GM21526 (cell line): ENCODE data around the gene TMEM51.

Experiments
- ATAC-seq: cut with Tn5 transposase; IDR thresholded peaks from one replicate; pipeline ENCODE4 v1.9.1; 2021; ENCODE audit warnings: moderate library complexity; ENCODE audit not compliant: unreplicated experiment, low FRiP score

The TMEM51 gene

GRCh38 chr1:15191267-15191666 lies 37.7 kb downstream of the TMEM51 start:
- no peak for ATAC-seq

DNA sequence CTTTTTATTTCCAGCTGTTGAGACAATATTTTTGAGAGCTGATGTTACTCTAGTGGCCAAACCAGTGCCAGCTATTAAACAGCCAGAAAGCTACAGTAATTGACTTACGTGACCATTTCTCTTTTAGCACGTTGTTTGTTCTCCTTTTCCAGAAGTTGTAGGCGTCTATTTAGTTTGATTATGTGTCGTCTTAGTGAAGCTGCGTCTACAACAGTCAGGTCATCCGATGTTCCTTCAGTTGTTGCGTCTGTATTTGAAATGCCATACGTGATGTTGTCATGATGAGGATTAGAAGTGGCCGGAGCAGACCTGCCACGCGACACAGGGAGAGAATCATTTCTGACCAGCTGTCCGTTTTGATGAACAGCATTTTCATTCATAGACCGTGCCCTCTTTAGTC lies 38.2 kb downstream of the TMEM51 start:
- no peak for ATAC-seq

DNA sequence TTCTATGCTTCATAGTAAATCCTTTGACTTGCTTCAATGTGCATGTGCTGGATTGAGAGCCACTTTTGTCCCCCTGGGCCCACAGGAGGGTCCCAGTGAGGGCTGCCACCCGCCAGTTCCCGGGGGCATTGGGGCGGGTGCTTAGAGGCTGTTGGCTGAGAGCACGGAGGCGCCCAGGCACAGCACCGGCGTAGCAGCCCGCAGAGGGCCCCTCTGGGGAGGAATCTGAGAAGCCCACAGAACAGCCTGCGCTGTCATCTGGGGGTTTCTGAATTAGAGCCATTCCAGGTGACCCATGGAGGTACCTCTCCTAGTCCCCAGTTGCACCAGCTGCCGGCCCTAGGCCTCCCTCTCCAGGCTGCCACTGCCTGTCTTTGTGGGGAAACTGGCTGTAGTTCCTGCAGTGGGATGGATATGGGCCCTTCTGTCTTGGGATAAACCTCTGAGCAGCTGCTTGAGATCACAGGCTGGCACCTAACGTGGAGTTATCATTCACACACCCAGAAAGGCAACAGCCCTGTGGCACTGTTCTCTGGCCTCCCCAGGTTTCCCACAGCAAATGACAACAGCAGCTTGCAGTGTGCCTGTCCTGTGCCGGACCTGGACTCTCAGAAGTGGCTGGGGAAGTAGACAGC lies 39.5 kb downstream of the TMEM51 start:
- no peak for ATAC-seq

DNA sequence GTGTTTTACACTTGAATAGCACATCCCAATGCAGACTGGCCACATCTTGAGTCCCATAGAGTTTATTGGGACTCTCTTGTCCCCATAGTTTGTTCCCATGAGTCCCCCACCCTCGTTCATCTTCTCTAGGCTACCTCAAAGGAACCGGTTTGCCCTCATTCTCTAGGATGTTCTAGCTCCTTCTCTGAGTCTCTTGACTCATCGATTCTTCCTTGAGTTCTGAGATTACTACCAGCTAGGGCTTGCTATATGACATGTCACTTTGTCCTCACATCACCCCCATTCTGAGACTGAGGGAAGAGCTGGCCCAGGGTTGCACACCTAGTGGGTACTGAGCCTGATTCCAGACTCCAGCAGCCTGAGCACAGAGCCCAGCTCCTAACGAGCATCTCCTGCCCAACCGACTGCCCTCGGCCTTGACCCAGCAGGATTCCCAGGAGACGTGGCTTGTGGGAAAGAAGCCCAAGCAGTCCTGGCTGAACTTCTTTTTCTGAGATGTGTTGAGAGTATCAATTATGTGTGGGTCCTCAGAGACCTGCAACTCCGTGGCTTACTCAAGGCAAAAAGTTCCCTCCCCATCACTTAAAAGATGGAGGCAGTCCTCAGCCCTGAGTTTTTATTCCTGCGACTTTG lies 42.0 kb downstream of the TMEM51 start:
- no peak for ATAC-seq

DNA sequence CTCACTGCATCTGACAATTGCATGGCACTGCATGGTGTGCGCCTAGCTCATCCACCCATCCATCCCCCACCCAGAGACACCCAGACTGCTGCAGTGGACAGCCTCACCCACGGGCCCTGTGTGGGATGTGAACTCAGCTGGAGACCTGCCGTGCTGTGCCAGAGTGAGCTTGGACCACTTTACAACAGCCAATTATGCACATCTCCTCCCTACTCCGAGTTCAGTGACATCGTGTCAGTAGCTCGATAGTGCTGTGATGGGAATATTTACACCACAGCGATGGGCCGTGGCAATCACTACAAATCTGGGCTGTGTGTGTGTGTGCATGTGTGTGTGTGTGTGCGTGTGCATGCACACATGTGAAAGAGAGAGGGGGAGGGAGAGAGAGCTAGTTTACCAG lies 42.5 kb downstream of the TMEM51 start:
- ATAC-seq = no peak

- no peak for ATAC-seq
Observed at GRCh38 chr1:15196807-15197530, 43.4 kb downstream of the TMEM51 start.

DNA sequence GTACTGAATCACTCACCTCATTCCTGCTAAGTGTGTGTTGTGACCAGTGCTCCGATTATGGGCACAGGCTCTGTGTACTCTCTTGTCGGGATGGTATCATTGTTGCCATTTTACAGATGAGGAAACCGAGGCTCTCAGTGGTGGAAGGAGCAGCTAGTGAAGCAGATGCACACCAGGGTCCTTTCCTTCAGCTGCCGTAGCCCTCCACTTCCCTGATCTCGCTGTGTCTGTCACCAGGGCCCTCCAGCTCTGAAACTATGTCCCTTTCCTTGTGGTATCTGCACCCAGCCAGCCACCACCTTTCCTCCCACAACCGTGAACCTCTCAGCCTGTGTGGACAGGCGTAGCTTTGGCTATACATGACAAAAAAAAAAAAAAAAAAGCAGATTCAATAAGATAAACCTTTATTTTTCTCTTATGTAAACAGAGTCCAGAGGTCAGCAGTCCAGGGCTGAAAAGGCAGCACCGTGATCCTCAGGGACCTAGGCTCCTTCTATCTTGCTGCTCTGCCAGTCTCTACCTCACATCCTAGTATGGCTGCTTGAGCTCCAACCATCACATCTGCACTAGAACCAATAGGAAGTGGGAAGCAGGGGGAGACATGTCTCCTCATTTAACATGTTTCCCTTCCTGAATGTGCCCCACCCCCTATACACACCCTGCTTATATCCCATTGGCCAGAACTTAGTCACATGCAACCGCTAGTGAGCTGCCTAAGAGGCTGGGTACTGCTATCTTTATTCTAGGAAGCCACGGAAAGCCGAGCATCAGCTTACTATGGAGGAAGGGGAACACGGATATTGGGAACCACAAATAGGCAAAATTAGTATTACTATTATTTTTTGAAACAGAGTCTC lies 44.3 kb downstream of the TMEM51 start:
- ATAC-seq = no peak

- no peak for ATAC-seq
Observed at GRCh38 chr1:15198684-15199083, 45.1 kb downstream of the TMEM51 start.

DNA sequence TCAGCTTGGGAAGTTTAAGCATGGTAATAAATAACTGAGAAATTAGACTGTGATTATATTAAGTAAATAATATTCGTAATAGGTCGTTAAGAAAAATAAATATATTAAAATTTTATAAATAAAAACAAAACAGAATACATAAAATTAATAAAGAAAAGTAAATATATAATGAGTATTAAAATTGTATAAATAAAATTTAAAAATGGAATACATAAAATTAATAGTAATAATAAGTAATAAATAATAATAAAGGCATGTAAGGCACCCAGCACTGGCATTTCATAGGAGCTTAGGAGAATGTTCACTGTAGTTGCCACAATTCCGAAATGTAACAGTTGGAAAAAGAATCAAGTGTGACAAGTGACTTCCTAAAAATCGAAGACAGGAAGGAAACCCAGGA lies 47.7 kb downstream of the TMEM51 start:
- ATAC-seq = no peak

GRCh38 chr1:15201849-15202551 lies 48.5 kb downstream of the TMEM51 start:
- no peak for ATAC-seq

GRCh38 chr1:15204931-15205330 lies 51.4 kb downstream of the TMEM51 start:
- no peak for ATAC-seq

- ATAC-seq = no peak
Observed at GRCh38 chr1:15205586-15206346, 52.2 kb downstream of the TMEM51 start.

- ATAC-seq = no peak
Observed at GRCh38 chr1:15206418-15207030, 53.0 kb downstream of the TMEM51 start.

DNA sequence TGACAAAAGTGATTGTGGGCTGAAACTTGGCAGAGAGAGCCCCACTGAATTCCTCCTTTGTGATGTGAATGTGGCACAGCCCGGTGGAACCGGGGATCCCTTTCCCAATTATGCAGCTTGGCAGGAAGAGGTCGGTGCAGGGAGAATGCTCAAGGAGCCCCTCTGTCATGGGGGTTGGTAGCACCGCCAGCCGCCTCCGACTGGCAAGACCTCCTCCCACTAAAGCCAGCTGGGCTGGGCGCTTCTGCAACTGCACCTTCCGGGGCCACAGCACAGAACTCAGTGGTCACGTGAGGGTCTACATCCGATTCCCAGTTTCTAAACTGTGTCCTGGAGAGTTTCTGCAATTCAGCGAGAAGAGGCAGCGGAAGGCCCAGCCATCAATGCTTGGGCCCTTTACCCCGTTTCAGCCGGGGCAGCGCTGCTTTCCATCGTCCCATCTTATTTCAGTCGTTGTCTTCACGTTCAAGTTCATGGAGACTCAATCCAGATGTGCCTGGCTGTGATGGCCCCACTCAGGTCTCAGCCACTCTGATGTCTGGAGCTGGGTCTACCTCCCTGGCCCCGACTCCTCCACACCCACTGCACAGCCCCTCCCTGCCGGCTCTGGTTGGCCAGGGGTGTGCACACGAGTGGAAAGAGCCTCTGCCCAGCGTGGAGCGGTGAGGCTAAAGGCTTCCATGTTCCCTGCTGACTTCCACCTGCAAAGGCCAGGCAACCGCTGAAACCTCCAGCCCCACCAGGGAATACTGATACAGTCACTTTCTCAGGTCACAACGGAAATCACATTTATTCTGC lies 53.7 kb downstream of the TMEM51 start:
- ATAC-seq = no peak

- ATAC-seq = no peak
Observed at GRCh38 chr1:15207829-15208429, 54.4 kb downstream of the TMEM51 start.

- no peak for ATAC-seq
Observed at GRCh38 chr1:15210651-15211375, 57.3 kb downstream of the TMEM51 start.

GRCh38 chr1:15211424-15211823 lies 57.9 kb downstream of the TMEM51 start:
- ATAC-seq = no peak
